HepG2 (cell line): ENCODE results near the gene RTN4. TPM values are rescaled to one million over a fixed set of nuclear protein-coding genes. Genes with fewer than 3 reads are reported as not detected.

ENCODE experiments used
- ATAC-seq: fragments of 200-7000 bp; cut with Tn5 transposase; 3 replicates; pipeline ENCODE4 v1.9.1; 2020; ENCODE audit warnings: mild to moderate bottlenecking, moderate library complexity
- BruUV-seq: library from RNA; stranded (reverse); fragments of 400-500 nt; replicated peaks from 2 replicates; lab custom pipeline; 2021; lab: Mats Ljungman, UMichigan
- CTCF ChIA-PET: fragments of 300-600 bp; formaldehyde crosslinking; extraction: SDS; loops from one replicate; lab custom pipeline; 2021; ENCODE audit warnings: low total read pairs, inconsistent platforms, low intra/inter-chr PET ratio; lab: Yijun Ruan, JAX
- POLR2A ChIA-PET: fragments of 350-600 bp; sonication (Branson Sonifier 250); formaldehyde crosslinking; loops from one replicate; lab custom pipeline; 2020; ENCODE audit warnings: antibody characterized with exemption, inconsistent platforms; lab: Yijun Ruan, JAX
- DNase-seq: peaks from one replicate; pipeline ENCODE4 v3.0.0-alpha.2; 2015; ENCODE audit warnings: low spot score
- FAIRE-seq: peaks from 3 replicates; lab custom pipeline; 2011; peaks lifted over from hg19 to GRCh38; lab: Jason Lieb, UNC
- H2AFZ ChIP-seq: one replicate; pipeline ENCODE4 v1.6.1; 2011; ENCODE audit warnings: low read length, inconsistent platforms
- H3K27ac ChIP-seq: fragments of 300-600 bp; 3 replicates; pipeline ENCODE4 v1.8.0; 2011; ENCODE audit warnings: mixed run types, mild to moderate bottlenecking, mixed read lengths, low read length, inconsistent platforms; ENCODE audit not compliant: insufficient read depth; ENCODE audit errors: extremely low read length
- H3K27me3 ChIP-seq, 2 experiments: fragments of 200-600 bp in 1 of 2; 2 replicates in 1 of 2; 3 replicates in 1 of 2; pipeline versions ENCODE4 v1.6.0 to v1.8.0; 2011; ENCODE audit warnings: low read length in 2 of 2, mild to moderate bottlenecking in 2 of 2, moderate library complexity in 2 of 2, inconsistent platforms in 1 of 2; ENCODE audit not compliant: insufficient read depth in 2 of 2, control insufficient read depth in 1 of 2
- H3K36me3 ChIP-seq, 2 experiments: fragments of 200-600 bp in 1 of 2; replicated peaks in 1 of 2; 2 replicates in 1 of 2; 3 replicates in 1 of 2; pipeline versions ENCODE4 v1.5.1 to v1.8.0; 2011; ENCODE audit warnings: low read length in 2 of 2, inconsistent platforms in 1 of 2; ENCODE audit not compliant: insufficient read depth in 2 of 2, control insufficient read depth in 1 of 2
- H3K4me1 ChIP-seq: 2 replicates; pipeline ENCODE4 v1.5.1; 2012; ENCODE audit warnings: low read length, inconsistent platforms; ENCODE audit not compliant: insufficient read depth
- H3K4me2 ChIP-seq: 2 replicates; pipeline ENCODE4 v1.6.0; 2011; ENCODE audit warnings: low read depth, low read length, inconsistent platforms
- H3K4me3 ChIP-seq, 3 experiments: fragments of 200-600 bp in 1 of 3; sonication (generic), shearing (Covaris generic) in 1 of 3; replicated peaks in 1 of 3; 2 replicates each; pipeline ENCODE4 v1.5.1; 2011 to 2016; ENCODE audit warnings: low read length in 3 of 3, inconsistent platforms in 2 of 3, low read depth in 2 of 3, mild to moderate bottlenecking in 2 of 3, control low read depth in 1 of 3, mixed read lengths in 1 of 3; ENCODE audit not compliant: insufficient read depth in 1 of 3
- H3K79me2 ChIP-seq: one replicate; pipeline ENCODE4 v1.6.1; 2011; ENCODE audit warnings: low read length, inconsistent platforms; ENCODE audit not compliant: insufficient read depth
- H3K9ac ChIP-seq: 2 replicates; pipeline ENCODE4 v1.6.0; 2011; ENCODE audit warnings: mild to moderate bottlenecking, low read depth, low read length, inconsistent platforms; ENCODE audit not compliant: insufficient read depth
- H3K9me3 ChIP-seq: 2 replicates; pipeline ENCODE4 v1.5.1; 2012; ENCODE audit warnings: mild to moderate bottlenecking, low read length
- H4K20me1 ChIP-seq: 2 replicates; pipeline ENCODE4 v1.6.0; 2011; ENCODE audit warnings: inconsistent platforms, mild to moderate bottlenecking, low read length, moderate library complexity; ENCODE audit not compliant: insufficient read depth
- MAF1 ChIP-seq: sonication (generic); formaldehyde crosslinking; IDR thresholded peaks from 2 replicates; pipeline ENCODE4 v1.5.0; 2020; ENCODE audit warnings: missing genetic modification reagents, borderline replicate concordance
- ZFP36L2 ChIP-seq: sonication (generic); formaldehyde crosslinking; IDR thresholded peaks from 2 replicates; pipeline ENCODE4 v1.4.0; 2020; ENCODE audit warnings: missing genetic modification reagents
- ZNF3 ChIP-seq: IDR thresholded peaks from 2 replicates; pipeline ENCODE4 v1.7.0; 2017; ENCODE audit warnings: inconsistent platforms
- ZNF317 ChIP-seq: sonication (generic); formaldehyde crosslinking; IDR thresholded peaks from 2 replicates; pipeline ENCODE4 v1.5.0; 2020; ENCODE audit warnings: mild to moderate bottlenecking, missing genetic modification reagents
- ZNF616 ChIP-seq: sonication (generic); formaldehyde crosslinking; IDR thresholded peaks from 2 replicates; pipeline ENCODE4 v1.5.0; 2020; ENCODE audit warnings: low read depth, mild to moderate bottlenecking, missing genetic modification reagents
- ZNF749 ChIP-seq: sonication (generic); formaldehyde crosslinking; IDR thresholded peaks from 2 replicates; pipeline ENCODE4 v1.8.0; 2022; ENCODE audit warnings: mild to moderate bottlenecking, missing genetic modification reagents, moderate library complexity, borderline replicate concordance
- ZSCAN29 ChIP-seq: sonication (generic); formaldehyde crosslinking; conservative IDR thresholded peaks from 2 replicates; pipeline ENCODE4 v1.4.0; 2020; ENCODE audit warnings: mild to moderate bottlenecking, missing genetic modification reagents
- WGBS: methylation state at CpG from one replicate; pipeline ENCODE4 v1.1.6; 2017; ENCODE audit warnings: low lambda C conversion rate; 5-methylcytosine and 5-hydroxymethylcytosine counted together
- in situ Hi-C: cut with HindIII; loops from 2 replicates; pipeline ENCODE4 v1.10.0; 2017; ENCODE audit warnings: low pct_unique_long_range_greater_than_20kb; ENCODE audit not compliant: extremely low pct_ligation_motif_present
- intact Hi-C: fragments of 100-400 bp; cut with micrococcal nuclease; formaldehyde crosslinking; loops from one replicate; pipeline ENCODE4 v1.10.0; 2022; ENCODE audit not compliant: unreplicated experiment
- polyA plus RNA-seq, 8 experiments: library from polyadenylated mRNA; depleted of rRNA in 3 of 8; stranded (reverse) in 7 of 8; unstranded in 1 of 8; fragments of >200 nt; fragmentation: Illumina TruSeq in 4 of 8; extraction: Trizol in 4 of 8; gene quantifications; 2 replicates each; pipeline versions ENCODE4 v1.2.1 to v1.2.3, GENCODE V29; 2011 to 2016; ENCODE audit warnings: low read depth in 4 of 8, missing spikeins in 1 of 8, mixed read lengths in 1 of 8; ENCODE audit not compliant: insufficient read depth in 1 of 8
- total RNA-seq, 5 experiments: library from RNA; depleted of rRNA; stranded (reverse); fragments of >200 nt; fragmentation: Illumina TruSeq; extraction: Trizol; gene quantifications; 2 replicates each; pipeline ENCODE4 v1.2.3, GENCODE V29; 2016; ENCODE audit warnings: low read depth in 1 of 5
- TF ChIP-seq, protein P1 (sequence below): fragments of 450-650 bp; IDR thresholded peaks from 2 replicates; pipeline ENCODE4 v1.6.1; 2017
- TF ChIP-seq, protein P2 (sequence below): sonication (generic); formaldehyde crosslinking; IDR thresholded peaks from 2 replicates; pipeline ENCODE4 v1.8.1; 2023; ENCODE audit warnings: mild to moderate bottlenecking, missing genetic modification reagents, borderline replicate concordance
- TF ChIP-seq, protein P3 (sequence below): sonication (generic); formaldehyde crosslinking; IDR thresholded peaks from 2 replicates; pipeline ENCODE4 v1.5.0; 2020; ENCODE audit warnings: mild to moderate bottlenecking, missing genetic modification reagents
- TF ChIP-seq, protein P4 (sequence below): sonication (generic); formaldehyde crosslinking; IDR thresholded peaks from 2 replicates; pipeline ENCODE4 v1.4.0; 2020; ENCODE audit warnings: mild to moderate bottlenecking, missing genetic modification reagents

The RTN4 gene
- total and polyA plus RNA-seq, 2 of the 13 experiments (the other 11 are each of a cell fraction or from before 2014, with no cell fraction given) = 98.4 to 133 TPM

DNA sequence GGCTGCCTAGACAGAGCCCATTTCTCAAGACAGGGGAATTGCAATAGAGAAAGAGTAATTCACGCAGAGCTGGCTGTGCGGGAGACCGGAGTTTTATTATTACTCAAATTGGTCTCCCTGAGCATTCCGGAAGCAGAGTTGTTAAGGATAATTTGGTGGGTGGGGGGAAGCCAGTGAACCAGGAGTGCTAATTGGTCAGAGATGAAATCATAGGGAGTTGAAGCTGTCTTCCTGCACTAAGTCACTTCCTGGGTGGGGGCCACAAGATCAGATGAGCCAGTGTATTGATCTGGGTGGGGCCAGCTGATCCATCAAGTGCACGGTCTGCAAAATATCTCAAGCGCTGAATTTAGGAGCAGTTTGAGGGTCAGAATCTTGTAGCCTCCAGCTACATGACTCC is 84.8 kb downstream of the RTN4 start (continued):
- TF ChIP-seq, protein P1, sequence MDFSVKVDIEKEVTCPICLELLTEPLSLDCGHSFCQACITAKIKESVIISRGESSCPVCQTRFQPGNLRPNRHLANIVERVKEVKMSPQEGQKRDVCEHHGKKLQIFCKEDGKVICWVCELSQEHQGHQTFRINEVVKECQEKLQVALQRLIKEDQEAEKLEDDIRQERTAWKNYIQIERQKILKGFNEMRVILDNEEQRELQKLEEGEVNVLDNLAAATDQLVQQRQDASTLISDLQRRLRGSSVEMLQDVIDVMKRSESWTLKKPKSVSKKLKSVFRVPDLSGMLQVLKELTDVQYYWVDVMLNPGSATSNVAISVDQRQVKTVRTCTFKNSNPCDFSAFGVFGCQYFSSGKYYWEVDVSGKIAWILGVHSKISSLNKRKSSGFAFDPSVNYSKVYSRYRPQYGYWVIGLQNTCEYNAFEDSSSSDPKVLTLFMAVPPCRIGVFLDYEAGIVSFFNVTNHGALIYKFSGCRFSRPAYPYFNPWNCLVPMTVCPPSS = no peak
- TF ChIP-seq ZSCAN29 (CRISPR knock-in tag) = no peak
- TF ChIP-seq, all 625 proteins: peak for 0

DNA sequence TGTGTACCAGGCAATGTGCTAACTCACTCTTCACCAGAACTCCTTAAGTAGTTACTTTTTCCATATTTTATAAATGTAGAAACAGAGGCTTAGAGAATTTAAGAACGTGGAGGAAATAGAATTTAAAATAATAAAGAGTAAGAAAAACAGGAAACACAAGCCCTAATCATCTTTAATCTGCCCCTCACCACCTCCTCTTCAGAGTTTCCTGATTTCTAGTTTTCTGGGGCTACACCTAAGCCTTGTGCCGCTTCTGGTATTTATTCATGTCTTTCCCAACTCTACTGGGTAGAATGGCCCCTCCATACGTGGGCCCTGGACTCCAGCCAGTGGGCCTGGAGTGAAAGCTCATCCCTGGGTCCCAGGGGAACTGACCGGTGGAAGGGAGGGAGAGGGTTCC is 85.4 kb downstream of the RTN4 start:
- DNase-seq = no peak
- H3K79me2 ChIP-seq = no peaks in the 10 kb centered on the region
- no peak overlapping the region for H3K4me3 ChIP-seq
- no peak for ATAC-seq
- no peak overlapping the region for H3K27ac ChIP-seq
- ChIA-PET CTCF (no interaction called here), POLR2A (no interaction called here)
- H3K4me2 ChIP-seq = no peak overlapping the region
- in situ Hi-C loops (no loop called here), intact Hi-C loops (no loop called here)
- H3K9me3 ChIP-seq = no peaks in the 10 kb centered on the region
- no peak overlapping the region for H2AFZ ChIP-seq
- WGBS = 94% methylated on average over 4 of the region's 4 CpGs
- H3K4me1 ChIP-seq = 0 out of 2 replicates have a peak, but pooled peaks cover 5% of the 10 kb centered on the region
- no peak overlapping the region for H3K9ac ChIP-seq
- H3K27me3 ChIP-seq = no peaks in the 10 kb centered on the region
- no peak for FAIRE-seq
- H3K36me3 ChIP-seq = peaks cover 1 to 8% of the 10 kb centered on the region in 2 experiments; a peak in 3 of 5 replicates
- no TSS peak for BruUV-seq
- H4K20me1 ChIP-seq = no peaks in the 10 kb centered on the region
- no peak for TF ChIP-seq ZNF3 (CRISPR knock-in tag)
- no peak for TF ChIP-seq ZNF616
- no peak for TF ChIP-seq ZNF317 (CRISPR knock-in tag)
- TF ChIP-seq, protein P2, sequence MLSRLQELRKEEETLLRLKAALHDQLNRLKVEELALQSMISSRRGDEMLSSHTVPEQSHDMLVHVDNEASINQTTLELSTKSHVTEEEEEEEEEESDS (CRISPR knock-in tag) = no peak
- TF ChIP-seq, protein P3, sequence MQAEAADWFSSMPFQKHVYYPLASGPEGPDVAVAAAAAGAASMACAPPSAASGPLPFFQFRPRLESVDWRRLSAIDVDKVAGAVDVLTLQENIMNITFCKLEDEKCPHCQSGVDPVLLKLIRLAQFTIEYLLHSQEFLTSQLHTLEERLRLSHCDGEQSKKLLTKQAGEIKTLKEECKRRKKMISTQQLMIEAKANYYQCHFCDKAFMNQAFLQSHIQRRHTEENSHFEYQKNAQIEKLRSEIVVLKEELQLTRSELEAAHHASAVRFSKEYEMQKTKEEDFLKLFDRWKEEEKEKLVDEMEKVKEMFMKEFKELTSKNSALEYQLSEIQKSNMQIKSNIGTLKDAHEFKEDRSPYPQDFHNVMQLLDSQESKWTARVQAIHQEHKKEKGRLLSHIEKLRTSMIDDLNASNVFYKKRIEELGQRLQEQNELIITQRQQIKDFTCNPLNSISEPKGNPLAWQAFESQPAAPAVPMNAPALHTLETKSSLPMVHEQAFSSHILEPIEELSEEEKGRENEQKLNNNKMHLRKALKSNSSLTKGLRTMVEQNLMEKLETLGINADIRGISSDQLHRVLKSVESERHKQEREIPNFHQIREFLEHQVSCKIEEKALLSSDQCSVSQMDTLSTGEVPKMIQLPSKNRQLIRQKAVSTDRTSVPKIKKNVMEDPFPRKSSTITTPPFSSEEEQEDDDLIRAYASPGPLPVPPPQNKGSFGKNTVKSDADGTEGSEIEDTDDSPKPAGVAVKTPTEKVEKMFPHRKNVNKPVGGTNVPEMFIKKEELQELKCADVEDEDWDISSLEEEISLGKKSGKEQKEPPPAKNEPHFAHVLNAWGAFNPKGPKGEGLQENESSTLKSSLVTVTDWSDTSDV (CRISPR knock-in tag) = no peak
- TF ChIP-seq ZNF749 (CRISPR knock-in tag) = no peak
- TF ChIP-seq ZFP36L2 (CRISPR knock-in tag) = no peak
- no peak for TF ChIP-seq MAF1 (CRISPR knock-in tag)
- TF ChIP-seq, protein P4, sequence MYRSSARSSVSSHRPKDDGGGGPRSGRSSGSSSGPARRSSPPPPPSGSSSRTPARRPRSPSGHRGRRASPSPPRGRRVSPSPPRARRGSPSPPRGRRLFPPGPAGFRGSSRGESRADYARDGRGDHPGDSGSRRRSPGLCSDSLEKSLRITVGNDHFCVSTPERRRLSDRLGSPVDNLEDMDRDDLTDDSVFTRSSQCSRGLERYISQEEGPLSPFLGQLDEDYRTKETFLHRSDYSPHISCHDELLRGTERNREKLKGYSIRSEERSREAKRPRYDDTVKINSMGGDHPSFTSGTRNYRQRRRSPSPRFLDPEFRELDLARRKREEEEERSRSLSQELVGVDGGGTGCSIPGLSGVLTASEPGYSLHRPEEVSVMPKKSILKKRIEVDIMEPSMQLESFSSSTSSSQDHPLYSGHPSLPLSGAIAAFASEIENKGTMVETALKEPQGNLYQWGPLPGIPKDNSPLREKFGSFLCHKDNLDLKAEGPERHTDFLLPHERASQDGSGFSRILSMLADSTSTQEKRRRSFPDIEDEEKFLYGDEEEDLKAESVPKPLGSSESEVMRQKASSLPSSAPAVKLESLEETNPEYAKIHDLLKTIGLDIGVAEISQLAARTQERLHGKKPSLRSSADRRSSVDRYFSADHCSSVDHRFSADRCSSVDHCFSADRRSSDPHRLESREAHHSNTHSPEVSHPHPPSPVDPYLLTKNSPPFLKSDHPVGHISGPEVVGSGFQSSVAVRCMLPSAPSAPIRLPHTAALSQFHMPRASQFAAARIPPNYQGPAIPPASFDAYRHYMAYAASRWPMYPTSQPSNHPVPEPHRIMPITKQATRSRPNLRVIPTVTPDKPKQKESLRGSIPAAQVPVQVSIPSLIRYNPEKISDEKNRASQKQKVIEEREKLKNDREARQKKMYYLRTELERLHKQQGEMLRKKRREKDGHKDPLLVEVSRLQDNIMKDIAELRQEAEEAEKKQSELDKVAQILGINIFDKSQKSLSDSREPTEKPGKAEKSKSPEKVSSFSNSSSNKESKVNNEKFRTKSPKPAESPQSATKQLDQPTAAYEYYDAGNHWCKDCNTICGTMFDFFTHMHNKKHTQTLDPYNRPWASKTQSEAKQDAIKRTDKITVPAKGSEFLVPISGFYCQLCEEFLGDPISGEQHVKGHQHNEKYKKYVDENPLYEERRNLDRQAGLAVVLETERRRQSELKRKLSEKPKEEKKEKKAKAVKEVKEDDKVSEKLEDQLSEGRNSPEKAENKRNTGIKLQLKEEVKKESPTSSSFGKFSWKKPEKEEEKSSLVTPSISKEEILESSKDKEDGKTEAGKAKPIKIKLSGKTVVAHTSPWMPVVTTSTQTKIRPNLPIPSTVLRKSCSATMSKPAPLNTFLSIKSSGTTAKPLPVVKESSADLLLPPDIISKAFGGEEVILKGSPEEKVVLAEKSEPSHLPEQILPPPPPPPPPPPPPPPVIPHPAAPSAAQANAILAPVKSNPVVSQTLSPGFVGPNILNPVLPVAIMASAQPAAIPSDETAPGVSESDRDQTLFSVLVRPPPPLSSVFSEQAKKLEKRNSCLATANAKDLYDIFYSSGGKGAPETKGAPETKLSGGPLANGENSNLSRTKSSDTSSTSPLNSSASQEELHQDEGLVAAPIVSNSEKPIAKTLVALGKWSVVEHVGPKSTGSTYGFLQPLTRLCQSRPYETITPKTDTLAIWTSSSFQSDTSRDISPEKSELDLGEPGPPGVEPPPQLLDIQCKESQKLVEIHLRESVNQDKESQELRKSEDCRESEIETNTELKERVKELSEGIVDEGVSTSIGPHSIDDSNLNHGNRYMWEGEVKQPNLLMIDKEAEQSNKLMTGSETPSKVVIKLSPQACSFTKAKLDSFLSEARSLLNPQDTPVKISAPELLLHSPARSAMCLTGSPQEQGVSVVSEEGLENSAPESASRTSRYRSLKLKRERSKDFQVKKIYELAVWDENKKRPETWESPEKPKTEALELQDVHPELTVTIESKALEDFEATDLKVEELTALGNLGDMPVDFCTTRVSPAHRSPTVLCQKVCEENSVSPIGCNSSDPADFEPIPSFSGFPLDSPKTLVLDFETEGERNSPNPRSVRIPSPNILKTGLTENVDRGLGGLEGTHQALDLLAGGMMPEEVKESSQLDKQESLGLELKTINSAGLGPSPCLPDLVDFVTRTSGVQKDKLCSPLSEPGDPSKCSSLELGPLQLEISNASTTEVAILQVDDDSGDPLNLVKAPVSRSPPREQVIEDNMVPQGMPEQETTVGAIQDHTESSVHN = no peak
